22Rv1 (cell line): ENCODE measurements around the gene PCDHGA8.

Source experiments
- CTCF ChIP-seq: fragments of 450-650 bp; IDR thresholded peaks from 2 replicates; pipeline ENCODE4 v1.5.1; 2017; ENCODE audit warnings: mild to moderate bottlenecking
- ZFX ChIP-seq: fragments of 450-650 bp; IDR thresholded peaks from 2 replicates; pipeline ENCODE4 v1.6.1; 2017; ENCODE audit warnings: antibody characterized with exemption, borderline replicate concordance

- peak; percentile 87 for TF ChIP-seq CTCF
- no peak for TF ChIP-seq ZFX
These were observed 20.6 kb downstream of the PCDHGA8 start, which contains the start of gene PCDHGA10 for GRCh38 chr5:141412854-141413539.
